H9 (cell line): Measurements from ENCODE around the gene EGFR. TPM values are rescaled to one million over a fixed set of nuclear protein-coding genes. Genes with fewer than 3 reads are reported as not detected.

ENCODE experiments used
- DNase-seq: peaks from one replicate; pipeline ENCODE4 v3.0.0-alpha.2; 2017
- H2AFZ ChIP-seq: one replicate; pipeline ENCODE4 v1.6.1; 2013; ENCODE audit warnings: mild to moderate bottlenecking, low read length, control low read depth, moderate library complexity
- H2AK5ac ChIP-seq: 2 replicates; pipeline ENCODE4 v1.6.1; 2013; ENCODE audit warnings: low read length, control low read depth, mixed read lengths; ENCODE audit not compliant: insufficient read length
- H2BK120ac ChIP-seq: one replicate; pipeline ENCODE4 v1.6.1; 2013; ENCODE audit warnings: low read depth, mild to moderate bottlenecking, low read length, control low read depth, inconsistent platforms; ENCODE audit not compliant: poor library complexity, severe bottlenecking
- H2BK12ac ChIP-seq: 2 replicates; pipeline ENCODE4 v1.6.1; 2013; ENCODE audit warnings: low read length, control low read depth, mixed read lengths, low read depth; ENCODE audit not compliant: insufficient read length
- H2BK15ac ChIP-seq: 2 replicates; pipeline ENCODE4 v1.6.1; 2013; ENCODE audit warnings: low read depth, low read length, control low read depth
- H2BK20ac ChIP-seq: one replicate; pipeline ENCODE4 v1.6.1; 2013; ENCODE audit warnings: low read depth, mild to moderate bottlenecking, low read length, control low read depth, inconsistent platforms; ENCODE audit not compliant: poor library complexity, severe bottlenecking
- H2BK5ac ChIP-seq: 2 replicates; pipeline ENCODE4 v1.6.1; 2013; ENCODE audit warnings: low read length, control low read depth, mixed read lengths; ENCODE audit not compliant: insufficient read length
- H3K14ac ChIP-seq: 2 replicates; pipeline ENCODE4 v1.6.1; 2013; ENCODE audit warnings: low read length, control low read depth; ENCODE audit not compliant: insufficient read depth
- H3K18ac ChIP-seq: 2 replicates; pipeline ENCODE4 v1.6.1; 2013; ENCODE audit warnings: low read depth, mild to moderate bottlenecking, mixed read lengths, low read length, control low read depth; ENCODE audit not compliant: insufficient read length
- H3K23ac ChIP-seq: 2 replicates; pipeline ENCODE4 v1.6.1; 2013; ENCODE audit warnings: low read length, control low read depth, mixed read lengths, low read depth; ENCODE audit not compliant: insufficient read length
- H3K23me2 ChIP-seq: 2 replicates; pipeline ENCODE4 v1.6.1; 2013; ENCODE audit warnings: low read depth, mild to moderate bottlenecking, mixed read lengths, low read length, control low read depth; ENCODE audit not compliant: insufficient read length, poor library complexity, severe bottlenecking
- H3K27ac ChIP-seq: 2 replicates; pipeline ENCODE4 v1.5.1; 2013; ENCODE audit warnings: low read length, control low read depth, mixed read lengths, low read depth; ENCODE audit not compliant: insufficient read length
- H3K27me3 ChIP-seq: 2 replicates; pipeline ENCODE4 v1.6.1; 2013; ENCODE audit warnings: low read length, control low read depth, inconsistent platforms; ENCODE audit not compliant: insufficient read depth
- H3K4ac ChIP-seq: 2 replicates; pipeline ENCODE4 v1.6.1; 2013; ENCODE audit warnings: low read depth, mild to moderate bottlenecking, control low read depth, inconsistent platforms, low read length, moderate library complexity
- H3K4me1 ChIP-seq: 2 replicates; pipeline ENCODE4 v1.6.1; 2013; ENCODE audit warnings: low read length, control low read depth, inconsistent platforms; ENCODE audit not compliant: insufficient read depth
- H3K4me2 ChIP-seq: 2 replicates; pipeline ENCODE4 v1.6.1; 2013; ENCODE audit warnings: low read length, control low read depth, mixed read lengths; ENCODE audit not compliant: insufficient read length, insufficient read depth
- H3K56ac ChIP-seq: 2 replicates; pipeline ENCODE4 v1.6.1; 2013; ENCODE audit warnings: low read depth, mild to moderate bottlenecking, mixed read lengths, low read length, control low read depth; ENCODE audit not compliant: insufficient read length
- H3K79me1 ChIP-seq: 2 replicates; pipeline ENCODE4 v1.6.1; 2013; ENCODE audit warnings: low read depth, mild to moderate bottlenecking, moderate library complexity, low read length, control low read depth, inconsistent platforms; ENCODE audit not compliant: insufficient read depth, poor library complexity, severe bottlenecking
- H3K79me2 ChIP-seq: 2 replicates; pipeline ENCODE4 v1.6.1; 2013; ENCODE audit warnings: low read length, control low read depth, inconsistent platforms; ENCODE audit not compliant: insufficient read depth
- H3K9ac ChIP-seq: 2 replicates; pipeline ENCODE4 v1.6.1; 2013; ENCODE audit warnings: low read length, control low read depth, mixed read lengths; ENCODE audit not compliant: insufficient read length; ENCODE audit errors: extremely low read depth
- H3K9me3 ChIP-seq: one replicate; pipeline ENCODE4 v1.6.1; 2013; ENCODE audit warnings: low read depth, low read length, inconsistent platforms; ENCODE audit not compliant: control insufficient read depth
- H3T11ph ChIP-seq: one replicate; pipeline ENCODE4 v1.6.1; 2013; ENCODE audit warnings: mild to moderate bottlenecking, low read length, control low read depth, inconsistent platforms
- H4K20me1 ChIP-seq: one replicate; pipeline ENCODE4 v1.6.1; 2013; ENCODE audit not compliant: control insufficient read depth, insufficient read length, insufficient read depth
- H4K5ac ChIP-seq: 2 replicates; pipeline ENCODE4 v1.6.1; 2013; ENCODE audit warnings: low read depth, mild to moderate bottlenecking, mixed read lengths, low read length, control low read depth; ENCODE audit not compliant: insufficient read length
- H4K8ac ChIP-seq: replicated peaks from 2 replicates; pipeline ENCODE4 v1.6.1; 2013; ENCODE audit warnings: low read length, control low read depth, mixed read lengths, low read depth; ENCODE audit not compliant: insufficient read length
- H4K91ac ChIP-seq: 2 replicates; pipeline ENCODE4 v1.6.1; 2013; ENCODE audit warnings: low read depth, mild to moderate bottlenecking, moderate library complexity, mixed read lengths, low read length, control low read depth; ENCODE audit not compliant: insufficient read length
- H3K27ac Mint-ChIP-seq, 3 experiments: 2 replicates in 2 of 3; 3 replicates in 1 of 3; pipeline ENCODE4 v1.8.0; 2020 to 2021; ENCODE audit warnings: mixed read lengths in 3 of 3, mild to moderate bottlenecking in 1 of 3, moderate library complexity in 1 of 3
- H3K27me3 Mint-ChIP-seq: 2 replicates; pipeline ENCODE4 v1.8.0; 2021; ENCODE audit warnings: low read depth, mild to moderate bottlenecking, moderate library complexity, mixed read lengths
- H3K36me3 Mint-ChIP-seq, 3 experiments: 2 replicates in 2 of 3; 3 replicates in 1 of 3; pipeline ENCODE4 v1.8.0; 2020 to 2021; ENCODE audit warnings: low read depth in 3 of 3, mixed read lengths in 3 of 3; ENCODE audit not compliant: insufficient read depth in 1 of 3
- H3K4me1 Mint-ChIP-seq, 2 experiments: 2 replicates each; pipeline ENCODE4 v1.8.0; 2020; ENCODE audit warnings: mixed read lengths in 2 of 2
- H3K4me3 Mint-ChIP-seq, 2 experiments: 2 replicates in 1 of 2; 3 replicates in 1 of 2; pipeline ENCODE4 v1.8.0; 2020 to 2021; ENCODE audit warnings: mild to moderate bottlenecking in 2 of 2, mixed read lengths in 2 of 2, moderate library complexity in 1 of 2
- H3K9me3 Mint-ChIP-seq, 2 experiments: 2 replicates in 1 of 2; 3 replicates in 1 of 2; pipeline ENCODE4 v1.8.0; 2020; ENCODE audit warnings: mild to moderate bottlenecking in 2 of 2, mixed read lengths in 2 of 2, moderate library complexity in 1 of 2
- CTCF ChIP-seq: fragments of 200-600 bp; sonication (generic); conservative IDR thresholded peaks from 3 replicates; pipeline ENCODE4 v1.8.0; 2021; ENCODE audit warnings: antibody characterized with exemption, mild to moderate bottlenecking
- WGBS: extraction: QIAGEN DNeasy Blood & Tissue Kit; methylation state at CpG from one replicate; pipeline ENCODE4 v1.1.7; 2013; ENCODE audit warnings: missing lambda C conversion rate, low lambda C conversion rate, mixed read lengths; ENCODE audit not compliant: insufficient read length; ENCODE audit errors: extremely low coverage; 5-methylcytosine and 5-hydroxymethylcytosine counted together
- total RNA-seq: library from RNA; stranded (reverse); gene quantifications from 2 replicates; pipeline ENCODE4 v1.2.1, GENCODE V29; 2021

The EGFR gene
- total RNA-seq, 1 experiment from 2014 or later: 3.3 TPM

GRCh38 chr7:55142919-55143600 is 124.2 kb downstream of the EGFR start:
- Histone ChIP-seq H2BK12ac (no peak overlapping the region), H3K27ac (no peak overlapping the region), H4K5ac (no peak overlapping the region), H2BK120ac (no peak overlapping the region), H2AK5ac (no peak overlapping the region), H4K8ac (no peak overlapping the region), H2AFZ (no peak overlapping the region), H3K4ac (no peak overlapping the region), H3K4me1 (no peaks in the 10 kb centered on the region), H3K23me2 (no peaks in the 10 kb centered on the region), H3T11ph (no peak overlapping the region), H3K9me3 (no peaks in the 10 kb centered on the region), H2BK5ac (no peak overlapping the region), H3K18ac (no peak overlapping the region), H2BK15ac (no peak overlapping the region), H2BK20ac (no peak overlapping the region), H3K27me3 (no peaks in the 10 kb centered on the region), H3K4me2 (no peak overlapping the region), H4K20me1 (no peaks in the 10 kb centered on the region), H3K56ac (no peak overlapping the region), H3K79me1 (no peaks in the 10 kb centered on the region), H3K9ac (no peak overlapping the region), H3K23ac (no peak overlapping the region), H4K91ac (no peak overlapping the region), H3K79me2 (no peaks in the 10 kb centered on the region), H3K14ac (no peak overlapping the region)
- no peak overlapping the region for H3K27ac Mint-ChIP-seq
- no peak for TF ChIP-seq CTCF
- no peaks in the 10 kb centered on the region for H3K27me3 Mint-ChIP-seq
- peaks cover 0 to 3% of the 10 kb centered on the region in 2 experiments; a peak in 2 of 4 replicates for H3K4me1 Mint-ChIP-seq
- WGBS: no CpG with 5 or more reads among the region's 13 CpGs
- no peak overlapping the region for H3K4me3 Mint-ChIP-seq
- H3K9me3 Mint-ChIP-seq: peaks cover 0 to 3% of the 10 kb centered on the region in 2 experiments; a peak in 1 of 5 replicates
- DNase-seq: no peak
- no peaks in the 10 kb centered on the region; a peak in 1 of 7 replicates for H3K36me3 Mint-ChIP-seq
